ENCODE measurements around the gene BCAP31. TPM values are rescaled to one million over a fixed set of nuclear protein-coding genes. Genes with fewer than 3 reads are reported as not detected.
A peak's percentile ranks its signal among the peaks of the same experiment; 100 is the strongest.

The BCAP31 gene
- total and polyA plus RNA-seq, 2 donors from 2014 or later: 218 to 246 TPM

DNA sequence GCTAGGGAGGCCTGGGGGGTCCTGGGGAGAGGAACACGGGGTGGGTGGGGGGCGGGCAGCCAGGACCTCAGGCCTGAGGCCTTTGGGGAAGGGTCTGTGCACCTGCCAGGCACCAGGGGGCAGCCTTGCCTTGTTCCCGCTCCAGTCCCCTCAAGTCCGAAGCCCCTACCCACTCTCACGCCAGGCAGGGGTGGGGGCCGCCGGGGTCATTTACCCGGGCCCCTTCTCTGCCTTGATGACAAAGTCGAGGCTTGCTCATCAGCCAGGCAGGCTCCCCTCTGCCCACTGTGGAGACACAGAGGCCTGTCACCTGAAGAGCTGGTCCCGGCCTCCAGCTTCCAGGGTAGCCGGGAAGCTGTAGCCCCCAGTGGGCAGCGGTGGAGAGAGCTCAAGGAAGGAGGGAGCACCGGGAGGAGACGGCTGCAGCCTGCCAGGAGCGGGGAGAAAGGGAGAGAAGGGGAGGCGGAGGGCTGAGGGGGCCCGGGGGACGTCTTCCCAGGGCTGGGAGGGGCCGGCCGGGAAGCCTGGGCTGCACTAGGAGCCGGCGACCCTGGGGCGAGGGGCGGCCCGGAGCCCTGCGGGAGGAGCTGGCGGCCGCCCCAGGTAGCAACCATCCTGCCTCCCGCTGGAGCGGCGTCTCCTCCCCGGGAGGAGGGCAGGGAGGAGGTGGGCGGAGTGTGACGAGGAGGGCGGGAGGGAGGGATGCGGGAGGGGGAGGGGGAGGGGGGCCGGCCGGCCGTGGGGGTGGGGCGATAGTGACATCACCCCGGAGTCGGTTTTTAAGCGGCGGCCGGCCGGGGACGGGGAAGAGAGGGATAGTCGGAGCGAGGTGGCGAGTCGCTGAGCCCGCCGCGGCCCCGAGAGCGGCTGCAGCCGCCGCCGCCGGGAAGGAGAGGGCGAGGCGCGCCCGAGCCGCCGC, 36.8 kb downstream of the BCAP31 start, which contains the start of gene SLC6A8:
Gene SLC6A8, plus strand, starts transcription at position 806 of the 919 bp plus-strand sequence. CDS start 649 bp downstream, outside the sequence.
- no peak within 1 kb of the TSS for H3K27ac ChIP-seq (ENCODE audit: low read depth in 2 of 2, low read length in 2 of 2)
- TF ChIP-seq CTCF (IDR thresholded peaks at IDR 0.05; ENCODE audit: borderline replicate concordance, extremely low read depth, insufficient read depth): peak; percentile 25
- FAIRE-seq: no peak

GRCh38 chrX:153686711-153687110, 37.5 kb downstream of the BCAP31 start:
- peak in 3 of 5 donors; percentile 68 to 80 (median 73) for DNase-seq
- no peaks in the 10 kb centered on the region for H3K36me3 ChIP-seq (ENCODE audit: control insufficient read depth in 2 of 3, insufficient read depth in 3 of 3, low read length in 3 of 3)

More for the DNA sequence above, 36.8 kb downstream of the BCAP31 start, which contains the start of gene SLC6A8:
- no peaks in the 10 kb centered on the region for H3K9me3 ChIP-seq (ENCODE audit: control insufficient read depth in 2 of 3, insufficient read depth in 1 of 3, low read length in 3 of 3)
- intact Hi-C loops (cut with DNase I): no loop called here
- H3K27me3 ChIP-seq (ENCODE audit: control insufficient read depth, insufficient read depth, low read length): no peaks in the 10 kb centered on the region
- no peak within 1 kb of the TSS for H3K9ac ChIP-seq (ENCODE audit: low read length in 3 of 3)
- no peak within 1 kb of the TSS for H3K4me3 ChIP-seq (ENCODE audit: low read length in 3 of 3)
- H3K36me3 ChIP-seq (ENCODE audit: control insufficient read depth in 2 of 3, insufficient read depth in 3 of 3, low read length in 3 of 3): no peaks in the 10 kb centered on the region
- peak; percentile 73 to 91 (median 86) for DNase-seq
- peaks cover 0 to 4% (median 0%) of the 10 kb centered on the region in 3 donors for H3K4me1 ChIP-seq (ENCODE audit: control insufficient read depth in 2 of 3, insufficient read depth in 2 of 3, low read depth in 1 of 3, low read length in 3 of 3)

DNA sequence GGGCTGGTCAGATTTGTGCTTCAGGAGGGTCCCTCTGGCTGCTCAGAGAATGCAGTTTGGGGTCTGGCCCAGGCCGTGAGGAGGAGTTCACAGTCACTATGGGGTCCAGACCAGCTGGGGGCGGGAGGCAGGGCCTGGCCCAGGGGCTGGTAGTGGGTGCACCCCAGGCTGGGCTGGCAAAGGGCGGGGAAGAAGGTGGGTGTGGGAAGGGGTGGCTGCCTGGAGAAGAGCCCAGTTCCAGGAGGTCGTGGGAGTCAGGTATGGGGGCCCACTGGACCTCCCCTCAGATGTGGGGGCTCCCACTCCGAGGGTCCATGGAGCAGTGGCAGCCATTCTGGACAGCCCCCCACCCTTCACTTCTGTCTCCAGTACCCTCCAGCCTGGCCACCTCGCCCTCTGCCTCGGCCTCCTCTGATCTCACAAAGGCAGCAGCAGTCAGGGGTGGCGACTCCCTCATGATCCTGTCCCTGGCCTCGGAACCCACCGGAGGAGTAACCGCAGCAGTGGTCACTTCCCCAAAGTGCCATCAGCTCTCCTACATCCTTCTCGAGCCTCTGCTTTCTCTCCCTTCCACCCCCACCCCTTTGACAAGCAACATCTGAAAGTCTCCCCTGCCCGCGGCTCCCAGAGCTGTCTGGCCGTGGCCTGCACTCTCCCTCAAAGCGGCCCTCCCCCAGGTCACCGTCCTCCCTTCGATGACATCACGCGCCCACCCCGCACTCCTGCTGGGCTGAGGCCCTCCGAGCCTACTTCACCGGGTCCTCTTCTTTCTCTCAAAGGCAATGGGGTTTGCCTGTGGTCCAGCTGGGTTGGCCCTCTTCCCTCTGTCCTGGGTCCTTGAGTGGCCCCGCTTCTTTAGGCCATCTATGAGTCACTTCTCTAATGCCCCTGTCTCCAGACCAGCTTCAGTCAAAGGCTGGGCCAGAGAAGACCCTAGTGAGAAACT, 38.2 kb downstream of the BCAP31 start:
- H3K4me1 ChIP-seq (ENCODE audit: control insufficient read depth in 2 of 3, insufficient read depth in 2 of 3, low read depth in 1 of 3, low read length in 3 of 3): peaks cover 0 to 4% (median 0%) of the 10 kb centered on the region in 3 donors
- H3K9ac ChIP-seq (ENCODE audit: low read length in 3 of 3): no peak overlapping the region
- H3K36me3 ChIP-seq (ENCODE audit: control insufficient read depth in 2 of 3, insufficient read depth in 3 of 3, low read length in 3 of 3): no peaks in the 10 kb centered on the region
- no peak for TF ChIP-seq CTCF (IDR thresholded peaks at IDR 0.05; ENCODE audit: borderline replicate concordance, extremely low read depth, insufficient read depth)
- no peak overlapping the region for H3K4me3 ChIP-seq (ENCODE audit: low read length in 3 of 3)
- H3K9me3 ChIP-seq (ENCODE audit: control insufficient read depth in 2 of 3, insufficient read depth in 1 of 3, low read length in 3 of 3): no peaks in the 10 kb centered on the region
- intact Hi-C loops (cut with DNase I): no loop called here
- FAIRE-seq: no peak
- no peak overlapping the region for H3K27ac ChIP-seq (ENCODE audit: low read depth in 2 of 2, low read length in 2 of 2)
- peak; percentile 46 to 78 (median 69) for DNase-seq
- H3K27me3 ChIP-seq (ENCODE audit: control insufficient read depth, insufficient read depth, low read length): no peaks in the 10 kb centered on the region

More at GRCh38 chrX:153686711-153687110, 37.5 kb downstream of the BCAP31 start:
- intact Hi-C loops (cut with DNase I): no loop called here
- TF ChIP-seq CTCF (IDR thresholded peaks at IDR 0.05; ENCODE audit: borderline replicate concordance, extremely low read depth, insufficient read depth): no peak
- Histone ChIP-seq H3K27ac (ENCODE audit: low read depth in 2 of 2, low read length in 2 of 2) (no peak overlapping the region), H3K4me3 (ENCODE audit: low read length in 3 of 3) (no peak overlapping the region), H3K9me3 (ENCODE audit: control insufficient read depth in 2 of 3, insufficient read depth in 1 of 3, low read length in 3 of 3) (no peaks in the 10 kb centered on the region), H3K9ac (ENCODE audit: low read length in 3 of 3) (no peak overlapping the region), H3K27me3 (ENCODE audit: control insufficient read depth, insufficient read depth, low read length) (no peaks in the 10 kb centered on the region), H3K4me1 (ENCODE audit: control insufficient read depth in 2 of 3, insufficient read depth in 2 of 3, low read depth in 1 of 3, low read length in 3 of 3) (peaks cover 0 to 4% (median 0%) of the 10 kb centered on the region in 3 donors)
- FAIRE-seq: no peak

All from kidney (tissue), 14 donors.